ENCODE measurements around the gene MYL5. TPM values are rescaled to one million over a fixed set of nuclear protein-coding genes. Genes with fewer than 3 reads are reported as not detected.

Gene MYL5
- total RNA-seq, 2 donors from 2014 or later = 14.6 to 25.7 TPM

DNA sequence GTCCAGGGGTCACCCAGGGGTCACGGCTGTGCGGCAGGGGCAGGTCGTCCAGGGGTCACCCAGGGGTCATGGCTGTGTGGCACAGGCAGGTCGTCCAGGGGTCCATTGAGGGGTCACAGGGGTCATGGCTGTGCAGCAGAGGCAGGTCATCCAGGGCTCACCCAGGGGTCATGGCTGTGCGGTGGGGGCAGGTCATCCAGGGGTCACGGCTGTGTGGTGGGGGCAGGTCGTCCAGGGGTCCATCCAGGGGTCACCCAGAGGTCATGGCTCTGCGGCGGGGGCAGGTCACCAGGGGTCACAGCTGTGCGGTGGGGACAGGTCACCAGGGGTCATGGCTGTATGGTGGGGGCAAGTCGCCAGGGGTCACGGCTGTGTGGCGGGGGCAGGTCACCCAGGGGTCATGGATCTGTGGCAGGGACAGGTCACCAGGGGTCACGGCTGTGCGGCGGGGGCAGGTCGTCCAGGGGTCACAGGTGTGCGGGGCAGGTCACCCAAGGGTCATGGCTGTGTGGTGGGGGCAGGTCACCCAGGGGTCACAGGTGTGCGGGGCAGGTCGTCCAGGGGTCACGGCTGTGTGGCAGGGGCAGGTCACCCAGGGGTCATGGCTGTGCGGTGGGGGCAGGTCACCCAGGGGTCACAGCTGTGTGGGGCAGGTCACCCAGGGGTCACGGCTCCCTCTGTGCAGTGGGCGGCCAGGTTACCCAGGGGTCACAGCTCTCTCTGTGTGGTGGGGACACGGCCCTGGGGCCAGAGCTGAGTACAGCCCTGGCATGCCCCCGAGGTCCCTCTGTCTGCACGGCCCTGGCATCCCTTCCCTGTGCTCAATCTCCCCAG is 16.3 kb upstream of the MYL5 start:
- Histone ChIP-seq H3K4me1 (replicated peaks) (no peaks in the 10 kb centered on the region), H3K4me3 (no peak overlapping the region), H3K27ac (no peak overlapping the region), H3K36me3 (no peaks in the 10 kb centered on the region), H3K9me3 (no peaks in the 10 kb centered on the region), H3K27me3 (replicated peaks; ENCODE audit: insufficient read depth) (no peaks in the 10 kb centered on the region)
- no peak for TF ChIP-seq POLR2AphosphoS5 (IDR thresholded peaks at IDR 0.05)
- TF ChIP-seq, protein P1, sequence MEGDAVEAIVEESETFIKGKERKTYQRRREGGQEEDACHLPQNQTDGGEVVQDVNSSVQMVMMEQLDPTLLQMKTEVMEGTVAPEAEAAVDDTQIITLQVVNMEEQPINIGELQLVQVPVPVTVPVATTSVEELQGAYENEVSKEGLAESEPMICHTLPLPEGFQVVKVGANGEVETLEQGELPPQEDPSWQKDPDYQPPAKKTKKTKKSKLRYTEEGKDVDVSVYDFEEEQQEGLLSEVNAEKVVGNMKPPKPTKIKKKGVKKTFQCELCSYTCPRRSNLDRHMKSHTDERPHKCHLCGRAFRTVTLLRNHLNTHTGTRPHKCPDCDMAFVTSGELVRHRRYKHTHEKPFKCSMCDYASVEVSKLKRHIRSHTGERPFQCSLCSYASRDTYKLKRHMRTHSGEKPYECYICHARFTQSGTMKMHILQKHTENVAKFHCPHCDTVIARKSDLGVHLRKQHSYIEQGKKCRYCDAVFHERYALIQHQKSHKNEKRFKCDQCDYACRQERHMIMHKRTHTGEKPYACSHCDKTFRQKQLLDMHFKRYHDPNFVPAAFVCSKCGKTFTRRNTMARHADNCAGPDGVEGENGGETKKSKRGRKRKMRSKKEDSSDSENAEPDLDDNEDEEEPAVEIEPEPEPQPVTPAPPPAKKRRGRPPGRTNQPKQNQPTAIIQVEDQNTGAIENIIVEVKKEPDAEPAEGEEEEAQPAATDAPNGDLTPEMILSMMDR (IDR thresholded peaks at IDR 0.05) = no peak
- TF ChIP-seq POLR2A (IDR thresholded peaks at IDR 0.05) = no peak
- intact Hi-C loops (cut with DNase I) = no loop called here
- WGBS = 86% methylated on average over 27 of the region's 27 CpGs
- no peak for DNase-seq (ENCODE audit: low spot score)

DNA sequence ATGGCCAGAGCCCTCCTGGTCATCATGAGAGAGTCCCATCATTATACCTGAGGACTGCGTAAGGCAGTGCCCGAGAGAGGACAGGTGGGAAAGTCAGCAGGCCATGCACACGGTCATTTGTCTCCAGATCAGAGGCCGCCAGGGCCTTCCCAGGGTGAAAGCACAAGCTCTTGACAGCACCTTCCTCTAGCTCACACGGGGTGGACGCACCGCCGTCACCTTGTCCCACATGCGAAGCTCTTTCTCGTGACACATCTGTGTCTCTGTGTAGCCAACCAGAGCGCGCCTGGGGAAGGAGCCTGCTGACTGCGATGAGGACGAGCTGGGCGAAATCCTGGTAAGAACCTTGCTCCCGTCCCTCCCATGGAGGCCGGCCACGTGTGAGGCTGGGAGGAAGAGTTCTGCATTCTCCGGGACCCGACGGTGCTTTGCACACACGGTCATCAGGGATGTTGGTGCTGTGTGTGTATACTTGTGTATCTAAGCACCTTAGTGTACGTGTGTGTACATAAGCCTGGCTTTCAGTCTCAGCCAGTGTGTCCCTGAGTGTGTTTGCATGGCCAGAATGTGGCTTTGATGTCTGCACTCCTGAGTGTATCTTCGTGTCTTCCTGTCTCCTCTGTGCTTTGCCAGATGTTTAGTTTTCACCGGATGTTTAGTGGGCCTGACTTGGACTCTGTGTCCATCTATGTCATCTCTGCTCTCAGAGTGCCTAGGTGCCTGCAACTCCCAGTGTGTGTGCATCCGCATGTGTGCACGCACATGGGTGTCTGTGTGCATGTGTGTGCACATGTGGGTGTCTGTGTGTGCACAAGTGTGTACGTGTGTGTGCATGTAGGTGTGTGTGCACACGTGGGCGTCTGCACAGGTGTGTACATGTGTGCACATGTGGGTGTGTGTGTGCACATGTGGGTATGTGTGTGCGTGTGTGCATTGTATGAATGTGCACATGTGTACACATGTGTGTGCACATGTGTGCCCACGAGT is 15.4 kb upstream of the MYL5 start:
- H3K27me3 ChIP-seq (replicated peaks; ENCODE audit: insufficient read depth) = no peaks in the 10 kb centered on the region
- no peaks in the 10 kb centered on the region for H3K4me1 ChIP-seq (replicated peaks)
- TF ChIP-seq POLR2AphosphoS5 (IDR thresholded peaks at IDR 0.05) (no peak), POLR2A (IDR thresholded peaks at IDR 0.05) (no peak)
- TF ChIP-seq, protein P1 (IDR thresholded peaks at IDR 0.05) = no peak
- DNase-seq (ENCODE audit: low spot score) = no peak
- no peaks in the 10 kb centered on the region for H3K36me3 ChIP-seq
- no peak overlapping the region for H3K4me3 ChIP-seq
- WGBS = 93% methylated on average over 31 of the region's 32 CpGs
- no peaks in the 10 kb centered on the region for H3K9me3 ChIP-seq
- H3K27ac ChIP-seq = no peak overlapping the region
- intact Hi-C loops (cut with DNase I) = no loop called here

DNA sequence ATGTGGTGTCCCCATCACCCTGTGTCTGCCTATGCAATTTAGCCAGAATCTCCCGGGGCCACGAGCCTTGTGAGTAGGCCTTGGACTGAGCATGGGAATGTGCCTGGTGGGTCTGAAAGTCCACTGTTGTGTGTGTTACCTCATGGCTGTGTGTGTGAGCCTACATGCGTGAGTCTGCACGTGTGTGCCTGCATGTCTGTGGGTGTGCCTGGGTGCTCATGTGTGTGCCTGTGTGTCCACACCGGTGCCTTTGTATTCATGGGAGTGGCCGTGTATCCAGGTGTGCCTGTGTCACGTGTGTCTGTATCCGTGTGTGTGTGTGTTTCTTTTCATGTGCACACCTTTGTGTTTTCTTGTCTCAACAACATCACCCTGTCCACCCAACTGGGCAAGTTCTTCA is 14.5 kb upstream of the MYL5 start:
- intact Hi-C loops (cut with DNase I) = no loop called here
- no peaks in the 10 kb centered on the region for H3K36me3 ChIP-seq
- DNase-seq (ENCODE audit: low spot score) = no peak
- no peak overlapping the region for H3K27ac ChIP-seq
- no peaks in the 10 kb centered on the region for H3K27me3 ChIP-seq (replicated peaks; ENCODE audit: insufficient read depth)
- no peak overlapping the region for H3K4me3 ChIP-seq
- WGBS = 90% methylated on average over 8 of the region's 8 CpGs
- TF ChIP-seq, protein P1 (IDR thresholded peaks at IDR 0.05) = no peak
- TF ChIP-seq POLR2A (IDR thresholded peaks at IDR 0.05) (no peak), POLR2AphosphoS5 (IDR thresholded peaks at IDR 0.05) (no peak)
- no peaks in the 10 kb centered on the region for H3K9me3 ChIP-seq
- H3K4me1 ChIP-seq (replicated peaks) = no peaks in the 10 kb centered on the region

DNA sequence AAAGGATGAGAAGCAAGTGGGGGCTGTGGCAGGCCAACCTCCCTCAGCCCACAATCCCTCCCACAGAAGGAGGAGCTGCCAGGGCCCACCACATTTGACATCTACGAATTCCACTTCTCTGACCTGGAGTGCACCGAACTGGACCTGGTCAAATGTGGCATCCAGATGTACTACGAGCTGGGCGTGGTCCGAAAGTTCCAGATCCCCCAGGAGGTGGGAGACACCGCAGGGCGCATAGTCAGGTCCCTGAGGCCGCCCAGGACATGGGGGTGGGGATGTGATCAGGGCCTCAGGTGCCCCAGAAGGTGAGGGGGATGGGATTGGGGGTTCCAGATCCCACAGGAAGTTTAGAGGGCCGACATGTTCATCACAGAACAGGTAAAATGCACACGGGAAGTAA is 13.9 kb upstream of the MYL5 start:
- Histone ChIP-seq H3K27me3 (replicated peaks; ENCODE audit: insufficient read depth) (no peaks in the 10 kb centered on the region), H3K9me3 (no peaks in the 10 kb centered on the region), H3K4me3 (no peak overlapping the region), H3K36me3 (no peaks in the 10 kb centered on the region), H3K27ac (no peak overlapping the region), H3K4me1 (replicated peaks) (no peaks in the 10 kb centered on the region)
- WGBS = 95% methylated on average over 10 of the region's 10 CpGs
- intact Hi-C loops (cut with DNase I) = no loop called here
- TF ChIP-seq, protein P1 (IDR thresholded peaks at IDR 0.05) = no peak
- TF ChIP-seq POLR2AphosphoS5 (IDR thresholded peaks at IDR 0.05) (no peak), POLR2A (IDR thresholded peaks at IDR 0.05) (no peak)
- no peak for DNase-seq (ENCODE audit: low spot score)
